HG03066 (cell line): Measurements from ENCODE around the gene ELP2.
"Not testable (repeated sequence)": the region's sequence is repeated elsewhere in the genome, so short reads cannot be mapped to it uniquely, and the experiment has no call there.

Experiments used
- ATAC-seq: cut with Tn5 transposase; IDR thresholded peaks from one replicate; pipeline ENCODE4 v1.9.1; 2021; ENCODE audit warnings: low read depth; ENCODE audit not compliant: unreplicated experiment

Gene ELP2

DNA sequence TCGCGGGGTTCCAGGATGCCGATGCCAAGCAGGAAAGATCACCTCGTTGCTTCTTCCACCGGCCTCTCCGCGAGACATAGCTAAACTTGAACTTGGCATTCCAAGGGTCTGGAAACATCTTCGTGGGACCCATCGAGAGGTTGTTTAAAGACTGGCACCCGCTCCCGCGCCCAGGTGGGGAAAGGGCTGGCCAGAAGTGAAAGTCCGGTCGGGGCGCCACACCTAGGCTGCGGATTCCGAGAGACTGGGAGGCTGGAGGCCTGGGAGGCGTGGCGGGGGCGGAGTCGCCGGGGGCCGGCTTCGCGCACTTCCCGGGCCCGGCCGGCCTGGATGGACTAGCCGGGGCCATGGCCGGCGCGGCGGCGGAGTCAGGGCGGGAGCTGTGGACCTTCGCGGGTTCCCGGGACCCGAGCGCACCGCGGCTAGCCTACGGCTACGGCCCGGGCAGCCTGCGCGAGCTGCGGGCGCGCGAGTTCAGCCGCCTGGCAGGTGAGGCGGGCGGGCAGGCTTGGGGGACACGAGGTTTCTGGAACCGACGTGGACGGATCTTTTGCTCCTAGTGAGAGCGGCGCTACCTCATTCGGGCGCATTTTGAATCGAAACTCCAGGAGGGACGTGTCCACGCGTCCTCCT lies 57.6 kb downstream of the ELP2 start, which contains the start of gene MOCOS:
TSS of gene MOCOS (plus strand) at position 305 of the 633 bp plus-strand sequence. CDS start at position 348, 43 bp downstream.
- peak; percentile 81 for ATAC-seq

DNA sequence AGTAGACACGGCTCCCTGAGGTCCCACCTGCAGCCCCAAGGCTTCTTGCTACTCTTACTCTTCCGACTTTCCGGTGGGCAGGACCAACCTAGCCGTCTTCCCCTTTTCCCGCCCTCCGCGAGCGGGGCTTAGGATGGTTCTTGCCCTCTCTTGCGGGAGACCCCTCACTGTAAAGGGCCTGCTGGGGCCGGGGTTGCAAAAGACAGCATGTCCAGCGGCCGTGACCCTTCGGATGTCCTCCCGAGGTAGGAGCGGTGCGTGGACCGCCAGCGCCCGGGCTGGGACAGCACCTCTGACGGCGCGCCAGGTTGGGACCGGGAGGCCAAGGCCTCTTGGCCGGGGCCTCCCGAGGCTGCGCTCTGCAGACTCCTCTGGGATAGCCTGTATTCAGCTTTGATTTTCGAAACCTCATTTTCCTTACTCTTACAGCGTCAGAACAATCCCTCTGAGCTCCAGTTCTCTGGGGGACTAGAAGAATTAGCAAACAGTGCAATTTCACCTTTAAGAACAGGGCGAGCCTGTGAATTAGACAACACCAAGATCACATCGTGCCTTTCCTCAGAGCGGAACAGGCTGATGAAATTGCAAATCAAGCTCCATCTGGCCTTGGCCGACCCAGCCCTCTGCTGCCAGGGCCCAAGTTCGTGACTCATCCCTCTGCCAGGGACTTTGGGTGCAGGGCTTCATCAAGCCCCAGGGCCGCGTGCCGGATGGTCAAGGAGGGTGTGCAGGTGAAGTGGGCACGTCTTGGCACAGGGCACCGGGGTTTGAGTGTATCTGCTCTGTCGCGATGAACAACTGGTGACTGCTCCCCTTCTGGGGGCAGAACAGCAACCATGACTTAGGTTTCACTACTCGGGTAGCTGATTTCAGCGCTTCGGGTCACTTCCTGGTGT lies 58.4 kb downstream of the ELP2 start:
- ATAC-seq: no peak

DNA sequence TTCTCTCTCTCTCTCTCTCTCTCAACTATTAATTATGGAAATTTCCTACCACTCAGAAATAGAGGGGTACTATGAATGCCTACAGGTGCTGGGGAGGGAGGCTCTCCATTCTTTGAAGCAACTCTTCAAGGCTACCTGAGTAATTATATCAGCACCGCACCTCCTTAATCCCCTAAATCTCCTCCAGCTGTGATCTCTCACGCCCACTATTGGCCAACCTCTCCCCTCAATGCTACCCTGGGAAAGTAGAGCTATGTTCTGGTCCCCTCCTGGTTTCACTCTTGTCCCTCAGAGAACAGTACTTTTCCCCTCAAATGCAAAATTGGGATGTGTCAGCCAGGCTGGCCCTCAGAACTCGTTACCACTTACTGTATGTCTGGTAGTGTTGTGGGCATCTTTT lies 59.2 kb downstream of the ELP2 start:
- ATAC-seq: no peak

DNA sequence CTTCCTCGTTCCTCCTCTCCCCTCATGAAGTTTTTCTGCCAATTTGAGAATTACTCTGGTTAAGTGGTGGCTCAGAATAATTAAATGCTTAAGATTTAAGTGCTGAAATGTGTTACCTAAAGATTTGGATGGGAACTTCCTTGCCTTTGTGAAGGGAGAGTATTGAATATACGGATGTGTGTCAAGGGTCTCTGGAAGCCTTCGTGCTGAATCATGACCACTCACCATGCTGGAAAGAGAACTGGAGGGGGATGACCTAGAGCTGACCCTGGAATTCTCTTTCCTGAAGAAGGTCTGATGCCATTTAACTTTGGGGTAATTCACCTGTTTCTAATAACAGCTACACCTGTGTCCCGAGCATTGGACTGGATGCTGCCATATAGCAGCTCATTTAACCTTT lies 59.8 kb downstream of the ELP2 start:
- no peak for ATAC-seq

DNA sequence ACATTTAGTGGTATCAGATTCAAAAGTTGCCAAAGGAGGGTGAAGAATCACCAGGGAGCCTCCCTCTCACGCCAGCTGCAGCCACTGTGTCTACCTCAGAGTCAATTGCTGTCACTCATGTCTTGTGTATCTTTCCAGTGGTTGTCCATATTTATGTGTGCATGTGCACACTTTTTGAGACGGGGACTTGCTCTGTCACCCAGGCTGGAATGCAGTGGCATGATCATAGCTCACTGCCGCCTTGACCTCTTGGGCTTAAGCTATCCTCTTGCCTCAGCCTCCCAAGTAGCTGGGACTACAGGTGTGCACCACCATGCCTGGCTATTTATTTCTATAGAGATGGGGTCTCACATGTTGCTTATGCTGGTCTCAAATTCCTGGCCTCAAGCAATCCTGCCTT lies 61.6 kb downstream of the ELP2 start:
- no peak for ATAC-seq

DNA sequence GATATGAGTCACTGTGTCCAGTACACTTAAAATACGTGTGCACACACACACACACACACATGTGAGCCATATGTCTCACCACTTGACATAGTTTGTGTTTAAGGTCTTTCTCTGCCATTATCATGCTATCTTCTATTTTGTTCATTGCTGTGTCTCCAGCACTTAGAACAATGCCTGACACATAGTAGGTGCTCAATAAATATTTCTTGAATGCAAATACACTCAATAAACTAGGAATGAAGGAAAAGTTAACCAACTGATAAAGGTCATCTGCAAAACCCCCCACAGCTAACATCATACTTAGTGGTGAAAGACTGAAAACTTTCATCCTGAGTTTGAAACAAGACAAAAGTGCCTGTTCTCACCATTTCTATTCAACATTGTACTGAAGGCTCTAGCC lies 62.0 kb downstream of the ELP2 start:
- no peak for ATAC-seq

DNA sequence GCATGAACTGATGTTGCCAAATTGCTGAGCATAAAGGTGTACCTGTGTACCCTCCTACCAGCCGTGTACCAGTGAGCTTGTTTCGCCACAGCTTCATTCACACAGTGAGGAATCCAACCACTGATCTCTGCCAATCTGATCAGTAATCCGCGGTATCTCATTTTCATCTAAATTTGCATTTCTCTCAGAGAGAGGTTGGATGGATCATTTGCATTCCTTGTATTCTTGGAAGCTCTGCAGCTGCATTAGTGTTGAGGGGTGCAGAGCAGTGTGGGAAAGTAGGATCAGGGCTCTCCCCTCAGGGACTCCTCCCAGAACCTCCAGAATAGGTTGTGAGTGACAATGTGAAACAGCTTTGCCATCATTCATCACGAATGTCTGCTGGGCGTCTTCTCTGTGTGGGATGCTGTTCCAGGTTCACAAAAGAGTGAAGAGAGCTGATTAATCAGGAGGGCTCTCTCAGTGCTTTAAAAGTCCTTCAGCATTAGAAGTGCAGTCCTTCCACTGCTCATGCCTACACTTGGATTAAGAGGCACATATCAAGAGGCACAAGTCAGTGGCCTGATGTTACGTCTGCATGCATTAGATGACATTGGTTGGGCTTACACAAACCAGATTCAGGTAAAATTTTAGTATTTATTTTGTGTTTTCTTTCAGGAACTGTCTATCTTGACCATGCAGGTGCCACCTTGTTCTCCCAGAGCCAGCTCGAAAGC lies 65.1 kb downstream of the ELP2 start:
- no peak for ATAC-seq

DNA sequence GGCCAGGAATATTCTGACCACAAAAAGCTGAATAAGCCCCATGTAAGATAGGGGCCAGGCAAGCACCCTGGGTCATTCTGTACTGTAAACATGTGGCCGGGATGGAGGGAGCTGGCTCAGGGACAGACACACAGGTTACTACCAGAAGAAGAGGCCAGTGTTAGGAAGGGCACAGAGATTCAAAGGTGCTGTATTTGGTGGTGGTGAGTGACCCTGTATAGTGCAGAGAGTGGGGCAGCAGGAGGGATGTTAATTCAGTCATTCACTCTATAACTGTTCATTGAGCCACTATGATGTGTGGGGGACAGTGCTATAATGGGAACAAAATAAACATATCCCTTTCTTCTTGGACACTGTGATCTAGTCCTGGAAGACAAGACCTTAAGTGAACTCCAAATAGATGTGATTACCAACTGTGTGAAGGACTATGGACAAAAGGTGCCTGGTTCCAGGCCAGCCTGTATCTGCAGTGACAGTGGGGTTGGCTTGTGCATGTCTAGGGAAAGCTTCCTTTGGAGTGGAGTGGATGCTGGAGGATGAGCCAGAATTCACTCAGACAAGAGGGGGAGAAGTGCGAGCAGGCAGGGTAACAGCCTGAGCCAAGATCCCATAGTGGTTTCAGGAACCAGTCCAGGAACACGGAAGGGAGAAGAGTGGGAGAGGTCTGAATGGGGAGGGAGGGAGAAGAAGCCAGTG lies 65.9 kb downstream of the ELP2 start:
- ATAC-seq: no peak

DNA sequence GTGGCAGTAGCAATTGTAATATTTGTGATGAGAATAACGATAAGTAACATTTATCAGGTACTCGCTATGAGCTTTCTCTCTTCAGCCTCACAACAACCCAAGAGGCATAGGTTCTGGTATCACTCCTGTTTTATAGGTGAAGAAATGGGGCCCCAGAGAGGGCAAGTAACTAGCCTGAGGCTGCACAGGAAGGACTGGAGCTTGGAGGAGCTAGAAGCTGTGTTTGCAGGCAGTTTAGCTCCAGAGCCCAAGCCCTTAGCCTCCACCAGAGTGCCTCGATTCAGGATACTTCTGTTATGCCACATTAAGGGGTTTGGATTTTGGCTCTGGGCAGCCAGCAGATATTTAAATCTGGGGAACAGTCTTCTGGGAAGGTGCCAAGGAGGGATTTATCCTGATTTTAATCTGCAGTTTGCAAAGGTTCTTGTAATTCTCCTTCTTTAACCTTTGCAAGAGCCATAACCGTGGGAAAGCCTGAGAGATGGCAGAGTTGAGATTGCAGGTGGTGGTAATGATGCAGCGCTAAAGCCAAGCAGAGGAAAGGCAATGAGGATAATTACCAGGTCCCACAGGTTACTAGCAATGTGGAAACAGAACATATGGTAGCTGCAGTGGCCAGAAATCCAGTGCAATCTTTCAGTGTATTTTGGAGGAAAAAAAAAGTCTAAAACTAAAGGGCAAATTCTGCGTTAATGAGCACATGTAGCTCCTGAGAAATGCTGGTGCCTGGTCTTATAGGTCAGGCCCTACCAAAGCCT lies 66.7 kb downstream of the ELP2 start:
- no peak for ATAC-seq

DNA sequence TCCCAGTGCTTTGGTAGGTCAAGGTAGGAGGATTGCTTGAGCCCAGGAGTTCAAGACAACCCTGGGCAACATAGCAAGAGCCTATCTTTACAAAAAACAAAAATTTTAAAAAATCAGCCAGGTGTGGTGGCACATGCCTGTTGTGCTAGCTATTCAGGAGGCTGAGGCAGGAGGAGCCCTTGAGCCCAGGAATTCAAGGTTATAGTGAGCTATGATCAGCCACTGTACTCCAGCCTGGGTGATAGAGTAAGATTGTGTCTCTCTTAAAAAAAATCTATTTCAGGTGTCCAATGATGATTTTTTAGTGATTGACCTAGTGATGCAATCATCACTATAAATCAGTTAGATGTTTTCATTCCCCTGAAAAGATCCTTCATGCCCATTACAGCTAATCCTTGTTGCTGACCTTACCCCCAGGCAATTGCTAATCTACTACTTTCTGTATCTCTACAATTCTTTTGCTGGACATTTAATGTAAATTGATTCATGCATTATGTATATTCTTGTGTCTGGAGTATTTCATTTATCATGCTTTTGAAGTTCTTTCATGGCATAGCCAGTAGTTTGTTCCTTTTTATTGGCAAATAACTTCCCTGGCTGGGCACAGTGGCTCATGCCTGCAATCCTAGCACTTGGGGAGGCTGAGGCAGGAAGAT lies 67.9 kb downstream of the ELP2 start:
- no peak for ATAC-seq

DNA sequence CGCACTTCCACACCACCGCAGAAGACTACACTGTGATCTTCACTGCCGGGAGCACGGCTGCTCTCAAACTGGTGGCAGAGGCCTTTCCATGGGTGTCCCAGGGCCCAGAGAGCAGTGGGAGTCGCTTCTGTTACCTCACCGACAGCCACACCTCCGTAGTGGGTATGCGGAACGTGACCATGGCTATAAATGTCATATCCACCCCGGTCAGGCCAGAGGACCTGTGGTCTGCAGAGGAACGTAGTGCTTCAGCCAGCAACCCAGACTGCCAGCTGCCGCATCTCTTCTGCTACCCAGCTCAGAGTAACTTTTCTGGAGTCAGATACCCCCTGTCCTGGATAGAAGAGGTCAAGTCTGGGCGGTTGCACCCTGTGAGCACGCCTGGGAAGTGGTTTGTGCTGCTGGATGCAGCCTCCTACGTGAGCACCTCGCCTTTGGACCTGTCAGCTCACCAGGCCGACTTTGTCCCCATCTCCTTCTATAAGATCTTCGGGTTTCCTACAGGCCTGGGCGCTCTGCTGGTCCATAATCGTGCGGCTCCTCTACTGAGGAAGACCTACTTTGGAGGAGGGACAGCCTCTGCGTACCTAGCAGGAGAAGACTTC lies 70.1 kb downstream of the ELP2 start:
- ATAC-seq: no peak

DNA sequence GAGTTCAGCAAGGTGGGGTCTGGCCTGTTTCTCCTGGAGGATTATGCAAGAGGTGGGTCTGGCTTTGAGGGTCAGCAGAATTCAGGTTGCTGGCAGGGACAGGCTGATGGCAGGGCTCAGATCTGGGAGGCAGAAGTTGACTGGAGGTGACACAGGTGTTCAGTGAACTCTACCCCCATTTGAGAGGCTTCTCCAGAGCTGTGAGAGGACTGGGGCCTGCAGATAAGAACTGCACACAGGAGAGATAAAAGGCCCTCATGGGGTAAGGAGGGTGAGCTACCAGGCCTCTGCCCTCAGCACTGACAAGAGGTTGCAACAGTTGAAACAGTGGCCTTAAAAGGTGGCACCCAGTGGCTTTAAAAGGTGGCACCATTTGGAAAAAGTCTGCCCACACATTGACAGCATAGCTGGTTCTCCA lies 70.7 kb downstream of the ELP2 start:
- no peak for ATAC-seq

DNA sequence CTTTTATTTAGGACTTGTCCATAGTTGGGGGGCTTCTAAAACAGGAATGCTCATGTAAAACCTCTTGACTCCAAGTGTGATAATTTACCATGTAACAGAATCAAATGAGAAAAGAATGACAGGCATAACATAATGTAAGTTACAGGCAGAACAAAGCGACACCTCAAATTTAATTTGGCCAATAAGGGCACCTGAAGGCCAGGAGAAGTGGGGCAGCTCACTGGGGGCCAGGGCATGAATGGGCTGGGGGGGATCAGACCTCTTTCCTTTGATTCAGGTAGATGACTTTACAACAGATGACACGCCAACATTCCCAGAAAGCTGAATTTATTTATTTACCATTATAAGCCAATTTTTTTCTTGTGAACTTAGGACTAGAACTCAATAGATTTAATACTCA lies 72.1 kb downstream of the ELP2 start:
- ATAC-seq: no peak

DNA sequence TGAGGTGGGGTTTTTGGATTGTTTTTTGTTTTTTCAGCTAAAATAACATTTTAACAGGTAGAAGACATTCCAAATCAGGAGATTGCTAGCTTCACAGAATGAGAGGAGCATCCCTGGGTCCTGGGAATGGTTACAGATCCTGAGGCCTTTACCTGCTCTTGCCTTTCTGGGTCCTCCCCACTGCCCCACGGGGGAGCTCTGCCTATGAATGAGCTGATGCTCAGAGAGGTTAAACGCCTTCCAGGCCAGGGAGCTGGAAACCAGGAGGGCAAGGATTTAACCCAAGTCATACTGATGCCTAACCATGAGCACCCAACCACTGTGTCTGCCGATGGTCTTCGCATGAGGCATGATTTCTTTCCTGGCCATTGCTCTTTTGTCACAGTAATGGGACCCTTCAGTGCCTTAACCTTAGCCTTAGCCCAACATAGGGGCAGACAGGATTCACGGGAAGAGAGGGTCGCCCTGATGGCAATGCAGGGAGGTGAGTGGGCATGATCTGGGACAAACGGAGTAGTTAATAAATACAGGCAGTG lies 73.7 kb downstream of the ELP2 start:
- ATAC-seq: no peak

DNA sequence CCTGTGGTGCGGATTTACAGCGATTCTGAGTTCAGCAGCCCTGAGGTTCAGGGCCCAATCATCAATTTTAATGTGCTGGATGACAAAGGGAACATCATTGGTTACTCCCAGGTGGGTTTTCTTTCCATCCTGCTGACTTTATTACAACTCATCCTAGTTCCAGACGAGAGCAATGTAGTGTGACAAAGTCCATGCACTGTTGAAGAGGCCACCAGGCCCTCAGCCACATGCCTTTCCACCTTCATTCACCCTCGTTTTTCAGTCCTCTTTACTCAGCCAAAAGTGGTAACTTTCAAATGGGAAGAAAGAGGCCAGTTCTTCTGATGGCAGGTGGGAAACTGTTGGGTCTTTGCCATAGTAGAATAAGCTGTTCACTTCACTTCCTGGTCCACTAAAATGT lies 75.5 kb downstream of the ELP2 start:
- no peak for ATAC-seq

DNA sequence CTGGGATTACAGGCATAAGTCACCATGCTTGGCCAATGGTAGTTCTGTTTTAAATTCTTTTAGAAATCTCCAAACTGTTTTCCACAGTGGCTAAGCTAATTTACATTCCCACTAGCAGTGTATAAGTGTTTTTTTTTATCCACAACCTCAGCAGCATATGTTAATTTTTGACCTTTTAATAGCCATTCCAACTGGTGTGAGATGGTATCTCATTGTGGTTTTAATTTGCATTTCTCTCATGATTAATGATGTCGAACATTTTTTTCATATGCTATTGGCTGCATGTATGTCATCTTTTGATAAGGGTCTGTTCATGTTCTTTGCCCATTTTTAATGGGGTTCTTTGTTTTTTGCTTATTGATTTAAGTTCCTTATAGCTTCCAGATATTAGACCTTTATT lies 77.6 kb downstream of the ELP2 start:
- ATAC-seq: no peak

DNA sequence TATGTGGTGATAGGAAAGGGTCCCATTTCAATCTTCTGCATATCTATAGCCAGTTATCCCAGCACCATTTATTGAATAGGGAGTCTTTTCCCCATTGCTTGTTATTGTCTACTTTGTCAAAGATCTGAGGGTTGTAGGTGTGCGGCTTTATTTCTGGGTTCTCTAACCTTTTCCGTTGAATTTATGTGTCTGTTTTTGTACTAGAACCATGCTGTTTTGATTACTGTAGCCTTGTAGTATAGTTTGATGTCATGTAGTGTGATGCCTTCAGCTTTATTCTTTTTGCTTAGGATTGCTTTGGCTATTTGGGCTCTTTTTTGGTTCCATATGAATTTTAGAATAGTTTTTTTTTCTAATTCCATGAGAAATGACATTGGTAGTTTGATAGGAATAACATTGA lies 78.3 kb downstream of the ELP2 start:
- not testable (repeated sequence) for ATAC-seq

DNA sequence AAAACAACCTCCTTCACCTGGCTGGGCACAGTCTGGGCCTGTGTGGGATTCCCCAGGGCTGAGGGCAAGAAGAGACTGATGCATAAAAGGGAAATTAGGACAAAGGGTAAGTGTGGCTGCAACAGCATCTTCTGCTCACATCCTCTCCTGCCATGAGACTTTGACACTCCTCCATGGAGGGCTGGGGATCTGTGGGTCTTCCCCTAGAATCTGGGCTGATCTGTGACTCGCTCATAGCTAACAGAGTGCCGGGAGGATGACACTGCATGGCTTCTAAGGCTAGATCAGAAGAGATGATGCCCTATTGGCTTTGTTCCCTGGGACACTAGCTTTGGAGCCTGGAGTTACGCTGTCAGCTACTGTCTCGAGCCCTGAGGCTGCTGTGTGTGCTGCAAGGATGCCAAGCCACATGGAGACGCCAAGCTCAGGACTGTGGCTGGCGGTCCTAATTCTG lies 81.9 kb downstream of the ELP2 start:
- ATAC-seq: no peak
